ENCODE measurements around the gene MRPL36.

DNA sequence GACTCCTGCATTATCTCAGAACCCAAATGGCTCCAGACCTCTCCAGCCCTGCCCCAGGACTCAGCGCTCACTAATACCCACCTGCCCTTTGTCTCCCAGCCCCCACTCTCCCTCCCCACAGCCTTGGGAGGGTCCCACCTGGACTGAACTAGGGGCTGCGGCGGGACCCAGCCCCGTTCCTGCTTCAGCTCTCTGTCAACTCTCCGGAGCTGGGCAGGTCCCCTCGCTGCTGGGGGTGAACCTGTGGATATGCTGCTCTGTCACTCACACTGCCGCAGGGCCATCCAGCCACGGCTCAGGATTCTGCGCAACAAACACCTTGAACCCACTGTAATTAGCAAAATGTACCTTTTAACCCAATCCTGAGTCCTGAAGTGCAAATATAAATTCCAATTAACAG, 38.4 kb upstream of the MRPL36 start:
- no peak for TF ChIP-seq EZH2 (IDR thresholded peaks at IDR 0.05; ENCODE audit: low read length)
- TF ChIP-seq, protein P1, sequence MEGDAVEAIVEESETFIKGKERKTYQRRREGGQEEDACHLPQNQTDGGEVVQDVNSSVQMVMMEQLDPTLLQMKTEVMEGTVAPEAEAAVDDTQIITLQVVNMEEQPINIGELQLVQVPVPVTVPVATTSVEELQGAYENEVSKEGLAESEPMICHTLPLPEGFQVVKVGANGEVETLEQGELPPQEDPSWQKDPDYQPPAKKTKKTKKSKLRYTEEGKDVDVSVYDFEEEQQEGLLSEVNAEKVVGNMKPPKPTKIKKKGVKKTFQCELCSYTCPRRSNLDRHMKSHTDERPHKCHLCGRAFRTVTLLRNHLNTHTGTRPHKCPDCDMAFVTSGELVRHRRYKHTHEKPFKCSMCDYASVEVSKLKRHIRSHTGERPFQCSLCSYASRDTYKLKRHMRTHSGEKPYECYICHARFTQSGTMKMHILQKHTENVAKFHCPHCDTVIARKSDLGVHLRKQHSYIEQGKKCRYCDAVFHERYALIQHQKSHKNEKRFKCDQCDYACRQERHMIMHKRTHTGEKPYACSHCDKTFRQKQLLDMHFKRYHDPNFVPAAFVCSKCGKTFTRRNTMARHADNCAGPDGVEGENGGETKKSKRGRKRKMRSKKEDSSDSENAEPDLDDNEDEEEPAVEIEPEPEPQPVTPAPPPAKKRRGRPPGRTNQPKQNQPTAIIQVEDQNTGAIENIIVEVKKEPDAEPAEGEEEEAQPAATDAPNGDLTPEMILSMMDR (optimal IDR thresholded peaks at IDR 0.05 in 1 of 3, IDR thresholded peaks at IDR 0.05 in 1 of 3, conservative IDR thresholded peaks at IDR 0.05 in 1 of 3; ENCODE audit: extremely low read depth in 1 of 3, insufficient read depth in 2 of 3, low read length in 3 of 3), result no peak

Data from keratinocyte (primary cell).